T-cell (primary cell): ENCODE results near the gene PRKAG2. TPM values are rescaled to one million over a fixed set of nuclear protein-coding genes. Genes with fewer than 3 reads are reported as not detected.

ENCODE experiments used
- ATAC-seq, 4 experiments: fragments of 200-7000 bp in 3 of 4; fragments of 150-1000 bp in 1 of 4; cut with Tn5 transposase; replicated peaks in 1 of 4; 1 replicate in 3 of 4; 2 replicates in 1 of 4; pipeline ENCODE4 v1.10.0; 2021; ENCODE audit warnings: moderate library complexity in 3 of 4, mild to moderate bottlenecking in 2 of 4, moderate number of reproducible peaks in 1 of 4
- CTCF ChIA-PET, 2 donors: fragments of 300-600 bp; sonication (Branson Sonifier 250); formaldehyde crosslinking; loops; one replicate each; lab custom pipeline; 2022; ENCODE audit warnings: antibody characterized with exemption in 2 of 2; lab: Charles Lee
- POLR2A ChIA-PET, 2 donors: fragments of 300-600 bp; sonication (Branson Sonifier 250); formaldehyde crosslinking; loops; one replicate each; lab custom pipeline; 2022; ENCODE audit warnings: antibody characterized with exemption in 2 of 2; lab: Charles Lee
- DNase-seq, 35 experiments: peaks; one replicate each; pipeline versions ENCODE4 v3.0.0 to v3.0.0-alpha.2; 2013 to 2023
- H3K27ac ChIP-seq: one replicate; pipeline ENCODE4 v1.5.1; 2013; ENCODE audit warnings: low read length
- H3K27me3 ChIP-seq, 2 experiments: replicated peaks in 1 of 2; 1 replicate in 1 of 2; 2 replicates in 1 of 2; pipeline versions ENCODE4 v1.6.1 to v1.7.0; 2013; ENCODE audit warnings: low read length in 1 of 2, mixed read lengths in 1 of 2; ENCODE audit not compliant: control insufficient read depth in 2 of 2, insufficient read depth in 2 of 2; ENCODE audit errors: extremely low read depth in 1 of 2
- H3K36me3 ChIP-seq, 2 donors: 1 replicate in 1 of 2; 2 replicates in 1 of 2; pipeline versions ENCODE4 v1.6.1 to v1.7.0; 2013; ENCODE audit warnings: low read length in 1 of 2; ENCODE audit not compliant: control insufficient read depth in 2 of 2, insufficient read depth in 1 of 2; ENCODE audit errors: extremely low read depth in 1 of 2
- H3K4me1 ChIP-seq, 2 experiments: 1 replicate in 1 of 2; 2 replicates in 1 of 2; pipeline versions ENCODE4 v1.6.1 to v1.7.0; 2013; ENCODE audit warnings: low read length in 2 of 2, mixed read lengths in 1 of 2; ENCODE audit not compliant: insufficient read depth in 2 of 2, control insufficient read depth in 1 of 2; ENCODE audit errors: extremely low read depth in 1 of 2
- H3K4me3 ChIP-seq, 2 donors: 1 replicate in 1 of 2; 2 replicates in 1 of 2; pipeline versions ENCODE4 v1.5.1 to v1.7.0; 2013; ENCODE audit warnings: mild to moderate bottlenecking in 2 of 2, low read length in 1 of 2, moderate library complexity in 1 of 2; ENCODE audit not compliant: control insufficient read depth in 1 of 2; ENCODE audit errors: extremely low read depth in 1 of 2
- H3K9me3 ChIP-seq: 2 replicates; pipeline ENCODE4 v1.7.0; 2013
- H3K27ac Mint-ChIP-seq, 2 donors: one replicate each; pipeline ENCODE4 v1.8.0; 2020 to 2021; ENCODE audit warnings: mild to moderate bottlenecking in 2 of 2, mixed read lengths in 2 of 2
- H3K27me3 Mint-ChIP-seq, 2 donors: one replicate each; pipeline ENCODE4 v1.8.0; 2021 to 2022; ENCODE audit warnings: mixed read lengths in 2 of 2
- H3K36me3 Mint-ChIP-seq: one replicate; pipeline ENCODE4 v1.8.0; 2021; ENCODE audit warnings: mixed read lengths
- H3K4me1 Mint-ChIP-seq, 3 donors: one replicate each; pipeline ENCODE4 v1.8.0; 2020 to 2022; ENCODE audit warnings: mixed read lengths in 3 of 3, mild to moderate bottlenecking in 1 of 3
- H3K4me3 Mint-ChIP-seq, 3 donors: one replicate each; pipeline ENCODE4 v1.8.0; 2020 to 2022; ENCODE audit warnings: mild to moderate bottlenecking in 3 of 3, mixed read lengths in 3 of 3, moderate library complexity in 3 of 3
- H3K9me3 Mint-ChIP-seq, 3 donors: one replicate each; pipeline ENCODE4 v1.8.0; 2020 to 2022; ENCODE audit warnings: mixed read lengths in 3 of 3
- WGBS: methylation state at CpG from one replicate; pipeline ENCODE4 v1.1.5; 2013; ENCODE audit warnings: missing lambda C conversion rate; ENCODE audit not compliant: insufficient coverage; 5-methylcytosine and 5-hydroxymethylcytosine counted together
- total RNA-seq, 35 experiments: library from RNA in 6 of 35; stranded (reverse) in 6 of 35; fragments of 120-200 nt in 1 of 35; gene quantifications; one replicate each; pipeline versions ENCODE4 v1.2.1 to v1.2.4 and lab custom pipeline; 2013 to 2026

PRKAG2 gene
- total RNA-seq, 5 donors from 2014 or later (not counting 1 experiment from before 2014, with no cell fraction given): 43.0 to 59.9 (median 49.3) TPM

- Histone ChIP-seq H3K9me3 (no peaks in the 10 kb centered on the region), H3K27ac (peak overlapping the region; percentile 36), H3K36me3 (no peaks in the 10 kb centered on the region), H3K27me3 (no peaks in the 10 kb centered on the region), H3K4me3 (peak overlapping the region; percentile 57 to 64), H3K4me1 (peaks cover 6 to 9% of the 10 kb centered on the region in 2 experiments)
- peaks cover 37 to 43% (median 40%) of the 10 kb centered on the region in 3 donors for H3K4me1 Mint-ChIP-seq
- H3K4me3 Mint-ChIP-seq: peak overlapping the region; percentile 78 to 82 (median 79)
- peaks cover 0 to 4% (median 4%) of the 10 kb centered on the region in 3 donors for H3K9me3 Mint-ChIP-seq
- POLR2A ChIA-PET: interaction anchor here (0.6 to 0.8 kb wide), 2 partner anchors 112 to 114 kb away, joined by 3 to 4 read pairs; partner anchors contain the start of gene RHEB (in 1 of the 2)
- ATAC-seq (peak; percentile 3 to 31 (median 25)), DNase-seq (peak in 10 of 35 experiments; percentile 1 to 47 (median 4))
- WGBS: under 1% methylated on average over 23 of the region's 31 CpGs
- H3K27me3 Mint-ChIP-seq: no peaks in the 10 kb centered on the region
- CTCF ChIA-PET: interaction anchor here (0.5 to 1.3 kb wide), 4 partner anchors 112 to 151 kb away, joined by 3 to 6 read pairs (median 5); partner anchors contain the start of gene RHEB (in 1 of the 2)
- peak overlapping the region; percentile 77 to 81 for H3K27ac Mint-ChIP-seq
- H3K36me3 Mint-ChIP-seq: no peaks in the 10 kb centered on the region
Measured at GRCh38 chr7:151631570-151631952, 245.4 kb downstream of the PRKAG2 start.

- ATAC-seq: no peak
- Mint-ChIP-seq H3K9me3 (peaks cover 0 to 4% (median 4%) of the 10 kb centered on the region in 3 donors), H3K27me3 (no peaks in the 10 kb centered on the region), H3K36me3 (no peaks in the 10 kb centered on the region), H3K27ac (peak overlapping the region; percentile 77 to 81), H3K4me3 (peak overlapping the region; percentile 78 to 82 (median 79)), H3K4me1 (peaks cover 37 to 47% (median 44%) of the 10 kb centered on the region in 3 donors)
- Histone ChIP-seq H3K4me3 (peak overlapping the region; percentile 57 to 64), H3K36me3 (no peaks in the 10 kb centered on the region), H3K27ac (no peak overlapping the region), H3K9me3 (no peaks in the 10 kb centered on the region), H3K27me3 (no peaks in the 10 kb centered on the region), H3K4me1 (peaks cover 6 to 9% of the 10 kb centered on the region in 2 experiments)
- ChIA-PET CTCF (interaction anchor here (0.5 to 1.3 kb wide), 4 partner anchors 111 to 152 kb away, joined by 3 to 6 read pairs (median 5); partner anchors contain the start of gene RHEB (in 1 of the 2)), POLR2A (interaction anchor here in 1 of 2 donors (1.7 kb wide), 1 partner anchor 34 kb away, joined by 3 read pairs; no protein-coding TSS in a partner anchor)
- no peak for DNase-seq
- WGBS: 55% methylated on average over 7 of the region's 17 CpGs
Measured at GRCh38 chr7:151630851-151631569, 245.9 kb downstream of the PRKAG2 start.

DNA sequence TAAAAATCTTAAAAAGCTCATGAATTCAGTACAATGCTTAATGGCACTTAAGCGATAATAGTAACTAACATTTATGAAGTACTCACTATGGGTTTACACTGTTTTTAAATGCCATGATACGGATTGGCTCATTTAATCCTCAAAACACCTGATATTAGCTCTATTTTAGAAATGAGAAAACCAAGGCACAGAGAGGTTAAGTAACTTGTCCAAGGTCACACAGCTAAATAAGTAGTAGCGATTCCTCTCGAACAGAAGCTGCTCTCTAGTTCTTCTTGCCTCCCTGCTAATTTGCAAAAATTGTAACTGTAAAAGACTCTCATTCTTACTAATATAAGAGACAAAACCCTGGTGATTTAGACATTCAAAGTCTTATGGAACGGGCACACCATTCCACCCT is 246.6 kb downstream of the PRKAG2 start:
- no peak overlapping the region for H3K4me3 ChIP-seq
- ATAC-seq (no peak), DNase-seq (no peak)
- WGBS: 100% methylated on average over 2 of the region's 5 CpGs
- no peaks in the 10 kb centered on the region for H3K9me3 ChIP-seq
- peaks cover 6 to 13% of the 10 kb centered on the region in 2 experiments for H3K4me1 ChIP-seq
- ChIA-PET POLR2A (interaction anchor here in 1 of 2 donors (0.5 to 1.7 kb wide), 2 partner anchors 35 to 1076 kb away, joined by 3 read pairs; no protein-coding TSS in a partner anchor), CTCF (interaction anchor here in 1 of 2 donors (0.5 to 1.3 kb wide), 2 partner anchors 152 to 1239 kb away, joined by 4 to 6 read pairs; no protein-coding TSS in a partner anchor)
- H3K27me3 Mint-ChIP-seq: no peaks in the 10 kb centered on the region
- no peaks in the 10 kb centered on the region for H3K36me3 ChIP-seq
- peaks cover 0 to 4% (median 4%) of the 10 kb centered on the region in 3 donors for H3K9me3 Mint-ChIP-seq
- H3K4me3 Mint-ChIP-seq: peak overlapping the region; percentile 78 to 82 (median 79)
- no peak overlapping the region for H3K27ac ChIP-seq
- H3K27ac Mint-ChIP-seq: peak overlapping the region in 1 of 2 donors; percentile 28
- H3K4me1 Mint-ChIP-seq: peaks cover 43 to 53% (median 48%) of the 10 kb centered on the region in 3 donors
- H3K27me3 ChIP-seq: no peaks in the 10 kb centered on the region
- H3K36me3 Mint-ChIP-seq: peaks cover 3% of the 10 kb centered on the region

DNA sequence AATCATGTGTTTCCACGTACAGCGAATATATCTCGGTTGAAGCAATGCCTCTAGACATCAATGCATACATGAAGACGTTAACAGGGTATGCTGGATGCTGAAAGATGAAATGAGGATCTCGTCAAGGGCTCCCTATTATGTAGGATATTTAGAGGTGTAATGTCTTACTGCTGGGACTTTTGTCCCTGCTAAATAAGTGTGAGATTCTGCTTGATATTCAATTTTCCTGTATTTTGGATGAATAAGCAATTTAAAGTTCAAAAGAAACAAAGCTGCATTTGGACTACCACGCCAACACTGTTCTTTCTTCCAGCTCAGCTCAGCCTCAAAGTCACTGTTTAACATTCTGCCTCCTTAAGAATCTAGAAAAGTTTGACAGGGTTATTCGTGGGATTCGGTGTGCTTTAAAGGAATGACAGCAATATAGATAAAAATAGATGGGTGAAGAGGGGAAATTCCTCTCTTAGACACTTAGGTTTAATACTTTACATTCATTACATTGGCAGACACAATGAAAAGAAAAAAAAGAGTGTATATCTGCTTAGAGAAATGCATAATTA is 247.1 kb downstream of the PRKAG2 start:
- H3K27ac ChIP-seq: no peak overlapping the region
- ATAC-seq (no peak), DNase-seq (no peak)
- Mint-ChIP-seq H3K27ac (no peak overlapping the region), H3K36me3 (peaks cover 8% of the 10 kb centered on the region), H3K4me3 (no peak overlapping the region), H3K4me1 (peaks cover 49 to 58% (median 53%) of the 10 kb centered on the region in 3 donors), H3K9me3 (peaks cover 0 to 4% (median 4%) of the 10 kb centered on the region in 3 donors), H3K27me3 (no peaks in the 10 kb centered on the region)
- H3K9me3 ChIP-seq: no peaks in the 10 kb centered on the region
- ChIA-PET CTCF (interaction anchor here in 1 of 2 donors (0.5 kb wide), 1 partner anchor 1239 kb away, joined by 4 read pairs; no protein-coding TSS in a partner anchor), POLR2A (interaction anchor here in 1 of 2 donors (0.5 to 1.7 kb wide), 2 partner anchors 36 to 1076 kb away, joined by 3 read pairs; no protein-coding TSS in a partner anchor)
- no peaks in the 10 kb centered on the region for H3K27me3 ChIP-seq
- H3K36me3 ChIP-seq: no peaks in the 10 kb centered on the region
- no peak overlapping the region for H3K4me3 ChIP-seq
- 84% methylated on average over 2 of the region's 8 CpGs for WGBS
- H3K4me1 ChIP-seq: peaks cover 6 to 13% of the 10 kb centered on the region in 2 experiments

GRCh38 chr7:151628846-151629604 is 247.9 kb downstream of the PRKAG2 start:
- CTCF ChIA-PET: no interaction called here
- POLR2A ChIA-PET: no interaction called here
- no peak for ATAC-seq
- no peaks in the 10 kb centered on the region for H3K36me3 ChIP-seq
- no peaks in the 10 kb centered on the region for H3K27me3 ChIP-seq
- H3K27ac Mint-ChIP-seq: no peak overlapping the region
- H3K9me3 Mint-ChIP-seq: peaks cover 0 to 4% (median 4%) of the 10 kb centered on the region in 3 donors
- H3K4me1 Mint-ChIP-seq: peaks cover 54 to 64% (median 59%) of the 10 kb centered on the region in 3 donors
- no peak overlapping the region for H3K4me3 ChIP-seq
- H3K27ac ChIP-seq: no peak overlapping the region
- H3K4me1 ChIP-seq: peaks cover 6 to 13% of the 10 kb centered on the region in 2 experiments
- H3K4me3 Mint-ChIP-seq: no peak overlapping the region
- no peaks in the 10 kb centered on the region for H3K9me3 ChIP-seq
- no peak for DNase-seq
- H3K27me3 Mint-ChIP-seq: no peaks in the 10 kb centered on the region
- H3K36me3 Mint-ChIP-seq: peaks cover 12% of the 10 kb centered on the region
- WGBS: 98% methylated on average over 8 of the region's 17 CpGs
